HL-60/S4 treated with phorbol 12-myristate 13-acetate at 8.2 ng/mL for 4 days and 3 days (cell line): ENCODE results near the gene TRIM45.
"Not testable (repeated sequence)": the region's sequence is repeated elsewhere in the genome, so short reads cannot be mapped to it uniquely, and the experiment has no call there.

Source experiments
- in situ Hi-C: fragments of 300-500 bp; cut with MboI; formaldehyde crosslinking; loops from 2 replicates; pipeline ENCODE4 v1.15.0; 2022; ENCODE audit warnings: low sequenced_read_pairs

Gene TRIM45, protein sequence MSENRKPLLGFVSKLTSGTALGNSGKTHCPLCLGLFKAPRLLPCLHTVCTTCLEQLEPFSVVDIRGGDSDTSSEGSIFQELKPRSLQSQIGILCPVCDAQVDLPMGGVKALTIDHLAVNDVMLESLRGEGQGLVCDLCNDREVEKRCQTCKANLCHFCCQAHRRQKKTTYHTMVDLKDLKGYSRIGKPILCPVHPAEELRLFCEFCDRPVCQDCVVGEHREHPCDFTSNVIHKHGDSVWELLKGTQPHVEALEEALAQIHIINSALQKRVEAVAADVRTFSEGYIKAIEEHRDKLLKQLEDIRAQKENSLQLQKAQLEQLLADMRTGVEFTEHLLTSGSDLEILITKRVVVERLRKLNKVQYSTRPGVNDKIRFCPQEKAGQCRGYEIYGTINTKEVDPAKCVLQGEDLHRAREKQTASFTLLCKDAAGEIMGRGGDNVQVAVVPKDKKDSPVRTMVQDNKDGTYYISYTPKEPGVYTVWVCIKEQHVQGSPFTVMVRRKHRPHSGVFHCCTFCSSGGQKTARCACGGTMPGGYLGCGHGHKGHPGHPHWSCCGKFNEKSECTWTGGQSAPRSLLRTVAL

DNA sequence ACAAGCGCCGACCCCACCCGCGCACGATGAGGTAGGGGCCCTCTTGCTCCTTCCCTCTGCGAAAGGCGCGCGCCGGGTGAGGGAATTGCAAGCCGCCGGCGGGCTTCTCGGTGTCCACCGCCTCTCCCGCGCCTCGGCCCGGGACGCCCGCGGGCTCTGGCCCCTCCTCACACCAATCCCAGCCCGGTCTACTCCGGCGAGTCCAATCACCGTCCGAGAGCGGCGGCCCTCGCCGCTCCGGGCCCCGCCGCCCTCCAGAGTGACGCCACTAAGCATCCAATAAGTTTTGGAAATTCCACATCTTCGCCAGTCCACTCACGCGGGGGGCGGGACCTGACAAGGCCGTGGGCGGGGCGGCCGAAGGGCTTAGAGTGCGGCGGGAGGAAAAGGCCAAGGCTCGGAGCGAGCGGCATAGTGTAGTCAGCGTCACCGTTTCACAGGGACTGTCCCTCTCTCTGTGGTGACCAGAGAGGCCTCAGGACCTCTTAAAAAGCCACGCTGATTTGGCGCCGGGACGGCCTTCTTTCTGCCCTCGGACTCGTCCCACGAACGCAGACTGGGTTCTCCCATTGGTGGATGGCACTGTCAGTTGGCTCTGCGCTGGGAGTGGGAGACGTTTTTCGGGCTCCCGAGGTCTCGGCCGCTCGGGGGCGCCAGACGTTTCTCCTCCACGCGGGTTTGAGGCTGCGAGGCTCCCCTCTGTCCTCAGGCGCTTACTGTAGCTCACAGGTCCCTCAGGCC, at the start of gene TRIM45:
Gene TRIM45, minus strand, starts transcription at position 161 of the 741 bp plus-strand sequence. CDS start 548 bp downstream, outside the sequence.
- in situ Hi-C loops = no loop called here

DNA sequence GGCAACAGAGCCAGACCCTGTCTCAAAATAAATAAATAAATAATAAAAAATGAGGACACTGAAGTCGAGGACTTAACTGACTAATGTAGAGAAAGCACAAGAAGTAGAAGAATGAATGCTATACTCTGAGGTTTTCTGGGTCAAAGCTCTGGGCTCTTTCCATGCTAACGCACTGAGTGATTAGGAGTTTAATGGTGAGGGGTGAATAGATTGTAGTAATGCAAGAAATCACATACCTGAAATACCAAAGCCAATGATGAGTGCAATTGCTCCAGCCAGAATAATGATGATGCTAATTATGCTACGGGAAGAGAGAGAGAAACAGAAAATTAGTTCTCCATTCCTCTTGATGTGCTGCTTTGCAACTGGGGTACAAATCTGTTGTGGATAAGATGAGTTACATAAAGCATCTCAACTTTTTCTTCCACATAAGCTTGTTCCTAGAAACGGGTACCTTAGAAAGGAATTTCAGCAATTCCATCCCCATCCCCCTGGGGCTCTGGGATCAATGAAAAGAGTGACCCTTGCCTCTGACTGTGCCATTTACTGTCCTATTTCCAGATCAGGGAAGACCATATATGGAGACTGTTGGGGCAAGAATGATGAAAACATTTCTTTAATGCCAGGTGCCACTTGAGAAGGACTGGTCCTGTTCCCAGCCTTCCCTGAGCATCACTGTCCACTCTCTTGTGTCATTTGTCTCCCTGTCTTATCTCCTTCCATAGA, 48.5 kb upstream of the TRIM45 start:
- in situ Hi-C loops = no loop called here

DNA sequence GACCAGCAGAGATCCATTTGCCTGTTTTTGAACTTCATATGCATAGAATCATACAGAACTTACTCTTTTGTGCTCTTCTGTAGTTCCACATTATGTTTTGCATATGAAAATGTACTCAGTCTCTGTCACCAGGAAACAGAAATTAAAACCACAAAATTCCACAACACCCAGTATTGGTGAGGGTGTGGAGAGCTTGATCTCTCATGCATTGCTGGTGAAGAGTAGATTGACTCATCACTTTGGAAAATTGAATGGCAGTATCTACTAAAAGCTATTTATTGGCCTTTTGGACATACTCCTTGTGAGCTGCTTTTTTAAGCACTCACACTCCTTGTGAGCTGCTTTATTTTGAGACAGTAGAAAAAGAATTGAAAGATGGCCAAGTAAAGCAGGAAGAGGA, 45.9 kb upstream of the TRIM45 start:
- in situ Hi-C loops = no loop called here

DNA sequence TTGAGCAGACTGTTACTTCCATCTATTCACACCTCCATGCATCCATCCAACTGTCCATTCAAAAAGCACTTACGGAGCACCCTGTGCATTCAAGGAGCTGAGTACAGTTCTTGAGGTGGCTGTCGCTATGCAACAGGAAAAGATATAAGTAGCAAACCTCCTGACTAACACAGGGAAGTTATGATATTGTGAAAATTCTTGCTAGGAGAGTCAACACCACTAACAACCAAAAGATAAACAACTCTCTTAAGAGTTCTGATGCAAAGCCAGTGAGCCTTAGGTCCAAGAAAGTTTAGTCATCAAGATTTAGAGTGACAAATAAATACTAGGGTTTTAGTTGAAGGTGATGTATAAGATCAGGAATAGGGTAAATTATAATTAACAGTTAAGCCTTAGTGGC, 44.5 kb upstream of the TRIM45 start:
- in situ Hi-C loops = no loop called here

DNA sequence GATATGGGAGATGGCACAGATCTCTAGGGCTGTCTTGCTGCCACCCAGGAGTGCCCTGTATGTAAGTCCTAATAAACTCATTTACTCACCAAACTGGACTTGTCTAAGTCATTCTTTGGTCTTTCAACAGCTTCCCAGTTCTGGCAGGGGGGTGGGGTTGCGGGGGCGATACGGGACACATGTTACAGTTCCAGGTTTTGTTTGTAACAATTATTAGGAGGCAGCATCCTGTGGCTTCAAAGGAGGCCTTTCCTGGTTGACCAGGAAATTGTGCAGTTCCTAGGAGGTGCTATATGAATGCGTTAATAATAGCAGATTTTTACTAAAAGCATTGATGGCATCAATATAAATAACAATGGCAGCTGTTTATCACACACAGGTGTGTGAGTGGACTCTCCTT, 42.7 kb upstream of the TRIM45 start:
- in situ Hi-C loops = no loop called here

DNA sequence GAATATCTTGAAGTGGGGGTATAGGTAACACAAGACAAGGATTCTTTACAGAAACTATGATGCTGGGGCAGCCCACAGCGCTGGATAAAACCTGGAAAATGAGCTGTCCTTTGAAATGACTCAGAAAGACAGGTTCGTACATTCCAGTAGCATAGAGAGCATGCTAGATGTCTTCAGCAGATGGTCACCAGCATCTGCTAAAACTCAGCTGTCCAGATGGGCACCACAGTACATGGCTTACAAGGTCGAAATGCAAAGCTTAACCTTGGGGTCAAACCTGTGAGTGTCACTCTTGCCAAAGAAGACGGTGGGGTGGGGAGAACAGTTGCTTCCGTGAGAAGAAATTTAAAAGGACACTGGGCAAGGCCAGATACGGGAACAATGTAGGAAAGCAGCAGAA, 41.3 kb upstream of the TRIM45 start:
- in situ Hi-C loops = no loop called here

DNA sequence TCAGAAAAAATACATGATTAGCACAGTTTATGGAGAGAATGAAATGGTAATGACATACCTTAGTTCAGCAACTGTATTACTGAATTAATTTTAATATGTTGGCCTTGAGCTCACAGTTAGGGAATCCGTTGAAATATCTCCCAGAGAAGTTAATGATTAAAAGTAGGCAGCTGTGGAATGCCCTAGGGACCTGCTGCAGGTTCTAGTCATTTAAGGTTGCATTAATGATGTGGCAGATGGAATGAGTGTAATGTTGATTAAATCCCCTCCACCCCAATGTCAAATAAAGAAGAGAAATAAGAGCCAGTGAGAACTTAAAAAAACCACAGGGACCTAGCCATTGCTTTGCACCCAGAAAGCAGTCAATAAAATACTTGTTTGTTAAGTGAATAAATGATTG, 40.3 kb upstream of the TRIM45 start:
- in situ Hi-C loops = no loop called here

DNA sequence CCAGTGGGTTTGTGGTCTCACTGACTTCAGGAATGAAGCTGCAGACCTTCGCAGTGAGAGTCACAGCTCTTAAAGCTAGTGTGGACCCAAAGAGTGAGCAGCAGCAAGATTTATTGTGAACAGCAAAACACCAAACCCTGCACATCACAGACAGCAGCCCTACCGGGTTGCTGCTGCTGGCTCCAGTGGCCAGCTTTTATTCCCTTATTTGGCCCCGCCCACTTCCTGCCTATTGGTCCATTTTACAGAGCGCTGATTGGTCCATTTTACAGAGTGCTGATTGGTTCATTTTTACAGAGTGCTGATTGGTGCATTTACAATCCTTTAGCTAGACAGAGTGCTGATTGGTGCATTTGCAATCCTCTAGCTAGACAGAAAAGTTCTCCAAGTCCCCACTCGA, 29.8 kb upstream of the TRIM45 start:
- in situ Hi-C loops = not testable (repeated sequence)

DNA sequence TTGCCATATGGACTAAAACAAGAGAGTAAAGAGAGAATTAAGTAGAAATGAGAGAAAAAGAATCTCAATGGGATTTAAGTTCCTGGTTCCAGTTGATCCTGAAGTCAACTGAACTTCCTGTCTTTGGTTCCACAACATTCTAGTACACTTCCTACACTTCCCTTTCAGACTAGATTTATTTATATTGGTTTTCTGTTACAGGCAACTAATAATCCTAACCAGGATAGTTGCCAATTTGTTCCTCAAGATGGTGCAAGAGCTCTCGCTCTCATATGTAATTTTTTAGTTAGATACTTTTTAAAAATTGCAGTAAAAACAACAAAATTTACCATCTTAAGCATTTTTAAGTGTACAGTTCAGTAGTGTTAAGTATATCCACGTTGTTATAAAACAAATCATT, 28.8 kb upstream of the TRIM45 start:
- in situ Hi-C loops = no loop called here

DNA sequence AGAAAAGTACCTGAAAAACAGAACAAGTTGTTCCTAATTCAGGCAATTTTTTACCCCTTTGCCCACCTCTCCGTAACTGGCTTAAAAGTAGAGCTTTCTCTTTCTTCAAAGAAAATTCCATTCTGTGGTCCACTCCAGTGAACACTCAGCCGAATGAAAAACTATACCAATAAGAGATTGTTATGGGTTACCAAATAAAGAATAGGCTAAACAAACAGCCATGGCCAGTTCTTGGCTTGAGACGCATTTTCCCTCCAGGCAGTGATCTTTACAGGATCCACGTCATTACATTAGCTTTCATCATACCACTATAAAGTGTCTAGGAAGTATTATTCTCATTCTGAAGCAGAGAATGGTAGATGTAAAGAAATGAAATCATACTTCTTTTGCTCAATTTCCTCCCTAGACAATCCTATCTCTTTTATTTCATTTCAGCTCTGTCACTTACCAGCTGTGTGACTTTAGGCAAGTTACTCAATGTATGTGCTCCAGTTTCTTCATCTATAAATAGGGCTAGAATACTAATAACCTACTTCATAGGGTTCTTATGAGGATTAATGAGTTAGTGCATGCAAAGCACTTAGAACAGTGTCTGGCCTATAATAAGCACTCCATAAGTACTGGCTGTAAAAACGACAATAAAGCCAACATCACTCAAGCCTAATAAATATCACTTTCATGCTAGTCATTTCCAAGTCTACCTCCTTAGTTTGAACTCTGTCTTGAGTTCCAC, 26.5 kb upstream of the TRIM45 start:
- in situ Hi-C loops = no loop called here

DNA sequence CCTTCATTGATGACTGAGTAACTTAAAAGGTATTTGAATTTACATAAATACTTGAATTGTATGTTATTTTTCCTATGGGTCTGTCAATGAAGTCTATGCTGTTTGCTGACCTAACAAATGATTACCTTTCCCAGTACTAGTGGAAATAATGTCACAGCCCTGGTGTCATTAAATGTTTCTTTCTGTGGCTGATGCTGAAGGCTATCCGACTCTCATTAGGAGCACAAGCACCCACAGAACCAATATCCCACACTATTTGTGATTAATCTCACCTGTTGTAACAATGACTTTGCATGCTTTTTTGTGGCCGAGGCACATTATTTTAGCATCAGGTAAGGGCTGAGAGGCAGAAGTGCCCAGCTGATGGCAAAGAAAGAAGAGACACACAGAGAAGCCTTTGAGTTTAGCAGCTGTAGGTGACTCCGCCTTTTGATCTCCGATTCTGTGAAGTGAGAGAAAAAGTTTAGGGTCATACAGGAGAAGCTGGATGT, 25.8 kb upstream of the TRIM45 start:
- in situ Hi-C loops = no loop called here

DNA sequence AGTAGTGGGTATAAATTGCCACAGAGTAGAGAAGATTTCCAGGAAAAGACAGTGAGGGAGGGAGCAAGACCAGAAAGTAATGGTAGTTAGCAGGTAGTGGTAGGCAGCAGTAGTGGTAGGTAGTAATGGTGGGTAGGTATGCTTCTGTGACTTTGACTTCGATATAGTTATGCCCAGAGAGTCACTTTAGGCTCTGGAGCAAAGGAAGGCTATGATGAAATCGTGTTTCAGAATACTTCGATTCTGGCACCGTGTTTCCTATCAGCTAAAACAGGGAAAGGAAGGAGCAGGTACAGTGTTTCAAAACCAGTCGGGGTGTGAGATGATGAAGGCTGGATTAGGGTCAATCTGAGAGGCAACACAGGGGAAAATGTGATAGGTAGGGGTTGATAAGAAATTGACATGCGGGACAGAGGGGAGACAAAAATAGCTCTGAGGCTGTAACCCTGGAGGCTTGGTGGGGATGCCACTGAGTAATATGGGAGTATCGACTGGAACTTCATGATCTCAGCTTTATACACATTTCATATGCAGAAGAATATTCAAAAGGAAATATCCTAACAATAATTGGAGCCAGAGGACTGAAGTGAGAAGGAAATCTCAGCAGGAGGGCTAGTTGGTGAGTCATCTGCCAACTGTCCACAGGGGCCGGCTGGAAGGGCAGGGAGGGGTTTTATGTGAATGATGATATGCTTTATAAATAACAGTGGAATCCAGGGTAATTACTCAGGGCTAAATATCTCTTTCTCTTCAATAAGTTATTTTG, 25.2 kb upstream of the TRIM45 start:
- in situ Hi-C loops = no loop called here

DNA sequence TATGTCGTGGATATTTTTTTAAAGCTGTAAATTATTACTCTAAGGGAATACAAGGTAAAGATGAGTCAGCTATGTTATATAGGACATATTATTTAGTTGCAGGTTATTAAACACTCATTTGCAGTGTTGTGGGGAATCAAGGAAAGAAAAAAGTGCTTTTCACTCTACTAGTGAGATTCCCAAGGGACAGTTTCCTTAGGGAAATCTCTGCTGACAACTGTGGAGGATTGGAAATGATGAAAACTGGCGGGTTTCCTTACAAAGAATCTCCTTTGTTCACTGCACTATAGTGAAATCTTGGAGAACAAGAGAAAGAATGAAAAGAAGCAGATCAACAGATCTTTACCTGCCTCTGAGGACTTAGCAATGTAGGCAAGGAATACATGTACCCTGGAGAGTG, 24.5 kb upstream of the TRIM45 start:
- in situ Hi-C loops = no loop called here

DNA sequence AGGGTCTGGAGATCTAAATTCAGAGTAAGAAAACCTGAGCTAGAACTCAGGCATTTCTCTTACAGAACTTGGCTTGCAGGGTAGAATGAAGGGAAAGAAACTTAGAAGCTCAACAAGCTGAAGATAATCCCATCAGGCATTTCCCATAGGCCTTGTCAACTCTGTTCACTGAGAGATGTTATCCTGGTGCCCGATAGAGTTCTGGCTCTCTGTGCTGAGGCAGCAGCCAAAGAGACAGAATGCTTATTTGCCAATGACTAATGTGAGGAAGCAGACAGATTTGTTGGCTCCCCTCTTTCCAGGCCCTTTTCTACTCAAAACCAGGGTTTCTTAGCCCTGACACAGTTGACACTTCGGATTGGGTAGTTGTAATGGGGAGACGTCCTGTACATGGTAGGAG, 22.3 kb upstream of the TRIM45 start:
- in situ Hi-C loops = no loop called here

DNA sequence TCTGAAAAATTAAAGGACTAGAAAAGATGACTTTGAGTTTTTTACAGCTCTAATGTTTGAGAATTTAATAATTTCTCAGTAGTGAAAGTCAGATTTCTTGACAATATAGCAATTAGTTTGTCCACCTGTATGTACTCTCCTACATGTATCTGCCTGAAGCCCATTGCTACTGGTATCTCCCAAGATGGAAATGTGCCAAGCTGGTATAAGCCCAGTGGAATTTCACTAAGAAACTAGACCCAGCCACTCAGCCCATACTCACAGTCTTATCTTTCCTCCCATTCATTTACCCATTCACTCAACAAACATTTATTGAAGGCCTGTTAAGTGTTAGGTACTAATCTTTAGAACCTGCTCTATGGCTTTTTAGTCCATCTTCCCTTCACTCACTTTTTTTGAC, 21.6 kb upstream of the TRIM45 start:
- in situ Hi-C loops = no loop called here

DNA sequence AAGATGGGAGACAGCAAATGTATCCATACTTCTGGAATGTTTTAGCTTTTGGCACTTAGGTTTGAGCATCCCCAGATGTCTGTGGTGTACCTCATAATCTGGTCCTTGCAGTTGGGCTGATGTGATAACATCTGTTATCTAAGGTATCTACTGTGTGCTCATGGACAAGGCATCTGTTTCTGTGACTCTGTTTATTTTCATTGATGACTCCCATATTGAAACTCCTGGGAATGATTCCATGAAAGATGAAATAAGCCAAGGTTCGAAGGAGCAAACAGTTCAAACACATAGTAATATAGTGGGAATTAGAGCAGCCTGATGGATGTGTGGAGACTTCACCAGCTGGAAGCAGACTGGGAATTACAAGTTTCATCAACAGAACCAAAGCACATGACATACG, 20.7 kb upstream of the TRIM45 start:
- in situ Hi-C loops = no loop called here

DNA sequence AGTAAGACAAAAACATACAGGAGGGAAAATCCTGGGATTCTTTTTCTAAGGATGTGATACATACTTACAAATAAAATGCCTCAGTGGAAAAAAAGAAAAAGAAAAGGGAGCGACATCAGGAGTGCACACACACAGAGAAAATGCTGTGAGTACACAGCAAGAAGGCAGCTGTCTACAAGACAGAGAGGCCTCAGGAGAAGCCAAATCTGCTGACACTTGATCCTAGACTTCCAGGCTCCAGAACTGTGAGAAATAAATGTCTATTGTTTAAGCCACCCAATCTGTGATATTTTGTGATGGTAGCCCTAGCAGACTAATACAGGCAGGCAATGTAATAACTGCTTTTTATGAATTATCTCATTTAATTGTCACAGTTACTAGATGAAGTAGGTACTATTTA, 17.0 kb upstream of the TRIM45 start:
- in situ Hi-C loops = no loop called here

DNA sequence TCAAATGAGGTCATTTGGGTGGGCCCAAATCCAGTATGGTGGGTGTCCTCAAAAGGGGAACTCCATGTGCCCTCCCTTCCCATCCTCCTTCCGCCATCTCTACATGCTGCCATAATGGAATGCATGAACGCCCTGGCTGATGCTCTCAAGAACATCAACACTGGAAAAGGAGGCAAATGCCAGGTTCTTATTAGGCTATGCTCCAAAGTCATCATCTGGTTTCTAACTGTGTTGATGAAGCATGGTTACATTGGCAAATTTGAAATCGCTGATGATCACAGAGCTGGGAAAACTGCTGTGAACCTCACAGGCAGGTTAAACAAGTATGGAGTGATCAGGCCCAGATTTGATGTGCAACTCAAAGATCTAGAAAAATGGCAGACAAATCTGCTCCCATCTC, 16.6 kb upstream of the TRIM45 start:
- in situ Hi-C loops = no loop called here

DNA sequence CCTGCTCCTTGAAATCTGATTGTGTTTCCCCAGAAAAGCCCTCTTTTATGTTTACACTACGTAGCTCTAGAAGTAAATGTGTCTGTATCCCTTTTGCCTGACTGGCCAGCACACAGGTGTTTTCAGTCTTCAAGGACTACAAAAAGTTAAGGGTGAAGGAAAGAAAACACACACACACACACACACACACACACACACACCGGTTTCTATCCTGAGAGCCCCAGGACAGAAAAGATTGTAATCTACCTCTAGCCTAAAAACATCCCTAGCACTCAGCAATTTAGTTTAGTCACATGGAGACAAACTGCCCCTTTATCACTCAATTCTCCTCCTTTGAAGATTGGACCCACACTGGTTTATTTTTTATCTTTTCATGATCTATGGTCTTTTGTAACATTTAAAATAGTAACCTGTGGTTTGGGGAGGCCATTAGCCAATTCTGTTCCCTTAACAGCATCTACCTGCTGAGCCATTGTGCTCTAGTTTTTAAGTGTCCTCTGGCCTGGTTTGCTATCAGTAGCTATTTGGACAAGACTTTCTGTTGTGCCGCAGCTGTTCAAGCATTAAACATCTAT, 15.8 kb upstream of the TRIM45 start:
- in situ Hi-C loops = no loop called here
